CD4-positive, alpha-beta T cell (primary cell): ENCODE data around the gene YBX1. TPM values are rescaled to one million over a fixed set of nuclear protein-coding genes. Genes with fewer than 3 reads are reported as not detected.

ENCODE experiments used
- ATAC-seq: fragments of 200-7000 bp; cut with Tn5 transposase; one replicate; pipeline ENCODE4 v1.10.0; 2022; ENCODE audit warnings: mild to moderate bottlenecking; ENCODE audit not compliant: poor library complexity
- CTCF ChIA-PET: fragments of 350-600 bp; sonication (Branson Sonifier 250); formaldehyde crosslinking; loops from one replicate; lab custom pipeline; 2021; ENCODE audit warnings: antibody characterized with exemption, inconsistent platforms; lab: Charles Lee
- POLR2A ChIA-PET: fragments of 350-600 bp; sonication (Branson Sonifier 250); formaldehyde crosslinking; loops from one replicate; lab custom pipeline; 2021; ENCODE audit warnings: antibody characterized with exemption, inconsistent platforms; lab: Charles Lee
- DNase-seq, 14 experiments: peaks; one replicate each; pipeline ENCODE4 v3.0.0-alpha.2; 2013 to 2020; ENCODE audit warnings: mixed read lengths in 2 of 14
- H3K27ac ChIP-seq, 2 donors: one replicate each; pipeline versions ENCODE4 v1.5.1 to v1.7.0; 2013; ENCODE audit warnings: low read length in 2 of 2, low read depth in 1 of 2, mild to moderate bottlenecking in 1 of 2
- H3K27me3 ChIP-seq, 2 experiments: 1 replicate in 1 of 2; 2 replicates in 1 of 2; pipeline versions ENCODE4 v1.6.1 to v1.7.0; 2013; ENCODE audit warnings: low read length in 2 of 2, control low read depth in 1 of 2, mild to moderate bottlenecking in 1 of 2, moderate library complexity in 1 of 2; ENCODE audit not compliant: insufficient read depth in 2 of 2, control insufficient read depth in 1 of 2
- H3K36me3 ChIP-seq: one replicate; pipeline ENCODE4 v1.6.1; 2013; ENCODE audit warnings: low read length, control low read depth; ENCODE audit not compliant: insufficient read depth
- H3K4me1 ChIP-seq: one replicate; pipeline ENCODE4 v1.6.1; 2013; ENCODE audit warnings: low read length, control low read depth; ENCODE audit not compliant: insufficient read depth
- H3K4me3 ChIP-seq: one replicate; pipeline ENCODE4 v1.5.1; 2013; ENCODE audit warnings: mild to moderate bottlenecking, low read length, moderate library complexity
- H3K9me3 ChIP-seq, 2 experiments: 1 replicate in 1 of 2; 2 replicates in 1 of 2; pipeline versions ENCODE4 v1.6.1 to v1.7.0; 2013; ENCODE audit warnings: low read length in 2 of 2, mild to moderate bottlenecking in 2 of 2, control low read depth in 1 of 2, moderate library complexity in 1 of 2; ENCODE audit not compliant: control insufficient read depth in 1 of 2, insufficient read depth in 1 of 2
- H3K27ac Mint-ChIP-seq: one replicate; pipeline ENCODE4 v1.8.0; 2020; ENCODE audit warnings: mixed read lengths
- H3K27me3 Mint-ChIP-seq: one replicate; pipeline ENCODE4 v1.8.0; 2021; ENCODE audit warnings: mixed read lengths
- H3K36me3 Mint-ChIP-seq: one replicate; pipeline ENCODE4 v1.8.0; 2021; ENCODE audit warnings: low read depth, mixed read lengths
- H3K4me1 Mint-ChIP-seq: one replicate; pipeline ENCODE4 v1.8.0; 2021; ENCODE audit warnings: low read depth, mixed read lengths
- H3K4me3 Mint-ChIP-seq: one replicate; pipeline ENCODE4 v1.8.0; 2020; ENCODE audit warnings: mild to moderate bottlenecking, mixed read lengths
- H3K9me3 Mint-ChIP-seq: one replicate; pipeline ENCODE4 v1.8.0; 2020; ENCODE audit warnings: mixed read lengths
- CTCF ChIP-seq: fragments of 200-600 bp; IDR thresholded peaks from one replicate; pipeline ENCODE4 v1.8.0; 2022; ENCODE audit warnings: antibody characterized with exemption, mild to moderate bottlenecking
- intact Hi-C, 2 experiments: fragments of 100-400 bp; cut with DNase I in 1 of 2; cut with micrococcal nuclease in 1 of 2; formaldehyde crosslinking; loops; one replicate each; pipeline versions ENCODE4 v1.15.1 to v1.9.0; 2023 to 2025; cut with DNase I, micrococcal nuclease
- total RNA-seq, 174 experiments: library from RNA in 2 of 174; stranded (reverse) in 2 of 174; gene quantifications; one replicate each; pipeline ENCODE4 v1.2.3 and lab custom pipeline; 2021 to 2026

YBX1 gene
- total RNA-seq, 2 experiments from 2014 or later, result 372 to 389 TPM

GRCh38 chr1:42660907-42661500 lies 21.2 kb upstream of the YBX1 start:
- no peaks in the 10 kb centered on the region for H3K9me3 ChIP-seq
- Mint-ChIP-seq H3K27ac (no peak overlapping the region), H3K9me3 (no peaks in the 10 kb centered on the region), H3K4me3 (peak overlapping the region; percentile 54), H3K36me3 (peaks cover 59% of the 10 kb centered on the region), H3K4me1 (peaks cover 48% of the 10 kb centered on the region), H3K27me3 (no peaks in the 10 kb centered on the region)
- DNase-seq (peak in 1 of 14 experiments; percentile 32), ATAC-seq (no peak)
- no peaks in the 10 kb centered on the region for H3K27me3 ChIP-seq
- TF ChIP-seq CTCF, result no peak
- intact Hi-C loops, result no loop called here
- peaks cover 48% of the 10 kb centered on the region for H3K36me3 ChIP-seq
- no peak overlapping the region for H3K27ac ChIP-seq
- CTCF ChIA-PET, result no interaction called here
- no peak overlapping the region for H3K4me3 ChIP-seq
- peaks cover 18% of the 10 kb centered on the region for H3K4me1 ChIP-seq
- POLR2A ChIA-PET, result interaction anchor here (0.9 kb wide), 1 partner anchor 106 kb away, joined by 3 read pairs; the partner anchor contains the start of genes C1orf50 and P3H1

GRCh38 chr1:42669936-42670335 lies 12.3 kb upstream of the YBX1 start:
- no peaks in the 10 kb centered on the region for H3K9me3 ChIP-seq
- Mint-ChIP-seq H3K4me3 (no peak overlapping the region), H3K27ac (no peak overlapping the region), H3K27me3 (no peaks in the 10 kb centered on the region), H3K4me1 (peaks cover 4% of the 10 kb centered on the region), H3K9me3 (no peaks in the 10 kb centered on the region), H3K36me3 (peaks cover 78% of the 10 kb centered on the region)
- ChIA-PET POLR2A (interaction anchor here (2.6 kb wide), 1 partner anchor 12 kb away, joined by 13 read pairs; the partner anchor contains the start of gene YBX1), CTCF (no interaction called here)
- H3K4me1 ChIP-seq, result no peaks in the 10 kb centered on the region
- intact Hi-C loops, result no loop called here
- H3K27ac ChIP-seq, result no peak overlapping the region
- H3K36me3 ChIP-seq, result peaks cover 69% of the 10 kb centered on the region
- DNase-seq (no peak), ATAC-seq (no peak)
- H3K4me3 ChIP-seq, result no peak overlapping the region
- no peak for TF ChIP-seq CTCF
- H3K27me3 ChIP-seq, result no peaks in the 10 kb centered on the region

- ChIA-PET CTCF (no interaction called here), POLR2A (interaction anchor here (2.6 kb wide), 1 partner anchor 12 kb away, joined by 13 read pairs; the partner anchor contains the start of gene YBX1)
- Mint-ChIP-seq H3K9me3 (no peaks in the 10 kb centered on the region), H3K27me3 (no peaks in the 10 kb centered on the region), H3K4me1 (peaks cover 4% of the 10 kb centered on the region), H3K36me3 (peaks cover 81% of the 10 kb centered on the region), H3K4me3 (no peak overlapping the region), H3K27ac (no peak overlapping the region)
- no peaks in the 10 kb centered on the region for H3K27me3 ChIP-seq
- H3K36me3 ChIP-seq, result peaks cover 70% of the 10 kb centered on the region
- no peaks in the 10 kb centered on the region for H3K9me3 ChIP-seq
- intact Hi-C loops, result no loop called here
- no peak for TF ChIP-seq CTCF
- no peak overlapping the region for H3K27ac ChIP-seq
- no peak for ATAC-seq
- no peak for DNase-seq
- no peak overlapping the region for H3K4me3 ChIP-seq
- H3K4me1 ChIP-seq, result no peaks in the 10 kb centered on the region
Observed at GRCh38 chr1:42670425-42670824, 11.8 kb upstream of the YBX1 start.
